Kidney (tissue), 14 donors: ENCODE results near the gene IMP4. TPM values are rescaled to one million over a fixed set of nuclear protein-coding genes. Genes with fewer than 3 reads are reported as not detected.

Experiments
- DNase-seq, 5 donors: peaks; one replicate each; pipeline ENCODE4 v3.0.0-alpha.2; 2013 to 2020
- FAIRE-seq: peaks from 2 replicates; lab custom pipeline; 2012; peaks lifted over from hg19 to GRCh38; lab: Jason Lieb, UNC
- H3K27ac ChIP-seq, 2 donors: one replicate each; pipeline ENCODE4 v1.7.0; 2013; ENCODE audit warnings: low read depth in 2 of 2, low read length in 2 of 2, inconsistent platforms in 1 of 2
- H3K27me3 ChIP-seq: one replicate; pipeline ENCODE4 v1.7.1; 2013; ENCODE audit warnings: low read length, inconsistent platforms; ENCODE audit not compliant: control insufficient read depth, insufficient read depth
- H3K36me3 ChIP-seq, 3 donors: one replicate each; pipeline versions ENCODE4 v1.7.0 to v1.7.1; 2013; ENCODE audit warnings: low read length in 3 of 3, control low read depth in 1 of 3, inconsistent platforms in 1 of 3; ENCODE audit not compliant: insufficient read depth in 3 of 3, control insufficient read depth in 2 of 3
- H3K4me1 ChIP-seq, 3 donors: one replicate each; pipeline versions ENCODE4 v1.7.0 to v1.7.1; 2013; ENCODE audit warnings: low read length in 3 of 3, inconsistent platforms in 1 of 3, low read depth in 1 of 3; ENCODE audit not compliant: control insufficient read depth in 2 of 3, insufficient read depth in 2 of 3
- H3K4me3 ChIP-seq, 3 donors: one replicate each; pipeline versions ENCODE4 v1.7.0 to v1.8.1; 2013; ENCODE audit warnings: low read length in 3 of 3, control low read depth in 1 of 3, inconsistent platforms in 1 of 3
- H3K9ac ChIP-seq, 3 donors: one replicate each; pipeline versions ENCODE4 v1.7.0 to v1.7.1; 2013; ENCODE audit warnings: low read length in 3 of 3, control low read depth in 1 of 3, inconsistent platforms in 1 of 3
- H3K9me3 ChIP-seq, 3 donors: one replicate each; pipeline versions ENCODE4 v1.7.0 to v1.7.1; 2013; ENCODE audit warnings: low read length in 3 of 3, control low read depth in 1 of 3, inconsistent platforms in 1 of 3; ENCODE audit not compliant: control insufficient read depth in 2 of 3, insufficient read depth in 1 of 3
- intact Hi-C: fragments of 100-400 bp; cut with DNase I; formaldehyde crosslinking; loops from one replicate; pipeline ENCODE4 v1.11.1; 2022
- polyA plus RNA-seq: library from polyadenylated mRNA; stranded (reverse); fragments of 350-450 nt; fragmentation: Illumina TruSeq; extraction: RNeasy Lipid Tissue Mini Kit (QIAGEN cat#74804); gene quantifications from one replicate; pipeline ENCODE4 v1.2.3, GENCODE V29; 2014; ENCODE audit warnings: low read depth, low replicate concordance; ENCODE audit not compliant: insufficient read depth
- total RNA-seq: library from RNA; stranded (reverse); fragmentation: NEBNext Ultra II Directional; extraction: Animal tissue kit (Norgen Biotek cat#: 25700); gene quantifications from one replicate; pipeline ENCODE4 v1.2.1, GENCODE V29; 2021
- TF ChIP-seq, protein P1 (sequence below): IDR thresholded peaks from 3 replicates; pipeline ENCODE4 v1.5.1; 2012; ENCODE audit warnings: mild to moderate bottlenecking, moderate library complexity, borderline replicate concordance; ENCODE audit not compliant: insufficient read depth; ENCODE audit errors: extremely low read depth
- donor health status: control.
- donor health status: control.
- donor health status: control.
- donor health status: control.
- donor health status: control.
- donor health status: DM: yes; HTN: yes; CAD: no.
- donor health status: Normal renal cell carcinoma (clear cell type).

Gene IMP4
- total and polyA plus RNA-seq, 2 donors from 2014 or later, result 59.7 to 60.1 TPM

DNA sequence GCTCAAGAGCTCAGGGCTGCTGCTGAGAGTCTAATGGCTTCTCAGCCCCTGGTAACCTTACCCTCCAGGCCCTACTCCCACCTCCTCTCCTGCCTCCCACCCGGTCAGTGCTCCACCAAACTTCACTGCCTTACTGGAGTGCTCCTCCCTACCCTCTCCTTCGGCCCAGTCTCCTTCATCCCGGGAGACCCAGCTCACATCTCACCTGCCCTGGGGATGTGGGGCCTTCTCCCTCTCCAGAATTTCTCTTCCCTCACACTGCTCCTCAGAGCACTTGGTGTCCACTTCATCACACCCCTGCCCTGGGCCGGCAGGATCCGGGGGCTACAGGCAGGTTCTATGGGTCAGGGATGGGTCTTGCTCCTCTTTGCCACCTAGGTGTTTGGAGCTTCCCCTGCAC, 34.8 kb downstream of the IMP4 start:
- no peaks in the 10 kb centered on the region for H3K27me3 ChIP-seq
- no peak overlapping the region for H3K27ac ChIP-seq
- H3K9me3 ChIP-seq, result no peaks in the 10 kb centered on the region
- intact Hi-C loops, result no loop called here
- TF ChIP-seq, protein P1, sequence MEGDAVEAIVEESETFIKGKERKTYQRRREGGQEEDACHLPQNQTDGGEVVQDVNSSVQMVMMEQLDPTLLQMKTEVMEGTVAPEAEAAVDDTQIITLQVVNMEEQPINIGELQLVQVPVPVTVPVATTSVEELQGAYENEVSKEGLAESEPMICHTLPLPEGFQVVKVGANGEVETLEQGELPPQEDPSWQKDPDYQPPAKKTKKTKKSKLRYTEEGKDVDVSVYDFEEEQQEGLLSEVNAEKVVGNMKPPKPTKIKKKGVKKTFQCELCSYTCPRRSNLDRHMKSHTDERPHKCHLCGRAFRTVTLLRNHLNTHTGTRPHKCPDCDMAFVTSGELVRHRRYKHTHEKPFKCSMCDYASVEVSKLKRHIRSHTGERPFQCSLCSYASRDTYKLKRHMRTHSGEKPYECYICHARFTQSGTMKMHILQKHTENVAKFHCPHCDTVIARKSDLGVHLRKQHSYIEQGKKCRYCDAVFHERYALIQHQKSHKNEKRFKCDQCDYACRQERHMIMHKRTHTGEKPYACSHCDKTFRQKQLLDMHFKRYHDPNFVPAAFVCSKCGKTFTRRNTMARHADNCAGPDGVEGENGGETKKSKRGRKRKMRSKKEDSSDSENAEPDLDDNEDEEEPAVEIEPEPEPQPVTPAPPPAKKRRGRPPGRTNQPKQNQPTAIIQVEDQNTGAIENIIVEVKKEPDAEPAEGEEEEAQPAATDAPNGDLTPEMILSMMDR, result no peak
- H3K4me1 ChIP-seq, result peaks cover 0 to 10% (median 0%) of the 10 kb centered on the region in 3 donors
- no peak overlapping the region for H3K9ac ChIP-seq
- H3K4me3 ChIP-seq, result no peak overlapping the region
- H3K36me3 ChIP-seq, result no peaks in the 10 kb centered on the region
- DNase-seq, result peak in 1 of 5 donors; percentile 59
- FAIRE-seq, result no peak

DNA sequence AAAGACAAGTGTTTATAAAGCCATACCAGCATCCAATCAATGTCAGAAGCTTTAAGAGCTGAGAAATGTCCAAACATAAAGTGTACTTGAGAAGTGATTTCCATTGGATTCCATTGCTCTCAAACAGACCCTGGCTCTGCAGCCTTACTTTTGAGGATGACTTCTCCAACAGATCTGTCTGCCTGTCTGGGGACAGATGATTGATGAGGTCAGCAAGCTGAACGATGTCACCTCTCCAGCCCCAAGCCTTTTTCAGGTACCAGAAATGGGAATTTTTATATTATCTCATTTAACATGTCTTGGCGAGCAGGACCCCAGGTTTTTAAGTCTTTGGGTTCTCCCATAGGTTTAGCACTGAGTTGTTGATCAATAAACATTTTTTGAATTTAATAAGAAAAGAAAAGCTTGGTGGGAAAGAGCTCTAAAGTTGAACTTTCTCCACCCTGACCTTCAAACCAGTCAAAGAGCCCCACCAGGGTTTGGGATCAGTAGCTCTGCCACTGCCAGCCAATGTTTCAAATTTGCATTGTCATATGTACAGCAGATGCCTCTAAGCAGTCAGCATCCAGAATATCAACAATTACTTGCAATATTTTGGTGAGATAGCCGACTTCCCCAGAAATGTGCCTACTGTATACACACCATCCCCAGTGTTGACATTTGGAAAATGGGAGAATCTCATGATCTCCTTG, 35.7 kb downstream of the IMP4 start:
- TF ChIP-seq, protein P1, result no peak

DNA sequence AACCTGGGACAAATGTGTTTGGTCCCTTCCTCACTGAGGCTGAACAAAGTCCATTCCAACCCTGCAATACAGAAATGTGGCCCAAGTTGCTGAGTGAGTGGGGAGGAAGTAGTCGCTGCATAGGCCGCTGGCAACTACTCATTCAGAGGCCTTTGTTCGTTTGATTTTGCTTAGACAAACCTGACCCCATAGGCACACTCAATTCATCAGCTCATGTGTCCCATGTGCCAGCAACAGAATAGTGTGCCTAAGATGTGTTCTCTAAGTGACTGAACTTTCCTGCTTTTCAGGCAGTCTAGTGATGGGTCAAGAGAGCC, 36.2 kb downstream of the IMP4 start:
- DNase-seq (no peak), FAIRE-seq (no peak)
- no peaks in the 10 kb centered on the region for H3K4me1 ChIP-seq

More for the DNA sequence above, 35.7 kb downstream of the IMP4 start:
- FAIRE-seq (no peak), DNase-seq (no peak)
- Histone ChIP-seq H3K9me3 (no peaks in the 10 kb centered on the region), H3K4me3 (no peak overlapping the region), H3K9ac (no peak overlapping the region), H3K27ac (no peak overlapping the region), H3K36me3 (no peaks in the 10 kb centered on the region), H3K27me3 (no peaks in the 10 kb centered on the region), H3K4me1 (peaks cover 0 to 3% (median 0%) of the 10 kb centered on the region in 3 donors)
- intact Hi-C loops, result no loop called here

More for the DNA sequence above, 36.2 kb downstream of the IMP4 start:
- intact Hi-C loops, result no loop called here
- Histone ChIP-seq H3K36me3 (no peaks in the 10 kb centered on the region), H3K9ac (no peak overlapping the region), H3K27ac (no peak overlapping the region), H3K27me3 (no peaks in the 10 kb centered on the region), H3K4me3 (no peak overlapping the region), H3K9me3 (no peaks in the 10 kb centered on the region)
- TF ChIP-seq, protein P1, result no peak
